ENCODE measurements around the gene SGSH.
A peak's percentile ranks its signal among the peaks of the same experiment; 100 is the strongest.

Gene SGSH

GRCh38 chr17:80223838-80224497 is 3.8 kb upstream of the SGSH start:
- DNase-seq = no peak

DNA sequence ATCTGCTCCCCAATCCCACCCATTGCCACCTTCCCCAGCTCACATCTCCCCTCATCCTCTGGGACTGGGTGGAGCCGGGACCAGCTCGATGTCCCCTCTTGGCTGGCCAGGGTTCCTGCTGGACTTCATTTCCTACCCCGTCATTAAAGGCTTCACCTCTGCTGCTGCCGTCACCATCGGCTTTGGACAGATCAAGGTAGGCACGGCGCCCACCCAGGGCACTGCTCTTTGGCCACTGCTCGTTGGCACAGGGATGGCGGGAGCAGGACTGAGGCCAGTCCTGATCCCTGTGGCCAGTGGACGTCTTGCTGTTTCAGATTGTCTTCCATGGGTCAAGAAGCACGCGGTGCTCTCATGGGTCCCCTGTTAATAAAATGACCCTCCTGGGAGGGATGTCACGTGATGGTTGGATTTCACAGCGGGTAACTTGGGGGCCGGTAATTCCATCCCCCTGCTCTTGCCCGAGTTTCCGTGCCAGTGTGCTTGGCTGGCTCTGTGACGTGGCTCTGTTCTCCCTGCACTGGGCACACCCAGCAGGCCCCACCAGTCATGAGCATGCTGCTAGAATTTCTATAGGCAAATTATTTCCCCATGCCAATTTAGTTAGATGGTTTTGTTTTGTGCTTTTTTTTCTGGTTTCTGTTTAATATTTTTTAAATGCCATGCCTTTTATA is 3.1 kb upstream of the SGSH start:
- DNase-seq = no peak

- DNase-seq = no peak
Observed at GRCh38 chr17:80222376-80223141, 2.4 kb upstream of the SGSH start.

- no peak for DNase-seq
Observed at GRCh38 chr17:80221351-80222105, 1.4 kb upstream of the SGSH start.

DNA sequence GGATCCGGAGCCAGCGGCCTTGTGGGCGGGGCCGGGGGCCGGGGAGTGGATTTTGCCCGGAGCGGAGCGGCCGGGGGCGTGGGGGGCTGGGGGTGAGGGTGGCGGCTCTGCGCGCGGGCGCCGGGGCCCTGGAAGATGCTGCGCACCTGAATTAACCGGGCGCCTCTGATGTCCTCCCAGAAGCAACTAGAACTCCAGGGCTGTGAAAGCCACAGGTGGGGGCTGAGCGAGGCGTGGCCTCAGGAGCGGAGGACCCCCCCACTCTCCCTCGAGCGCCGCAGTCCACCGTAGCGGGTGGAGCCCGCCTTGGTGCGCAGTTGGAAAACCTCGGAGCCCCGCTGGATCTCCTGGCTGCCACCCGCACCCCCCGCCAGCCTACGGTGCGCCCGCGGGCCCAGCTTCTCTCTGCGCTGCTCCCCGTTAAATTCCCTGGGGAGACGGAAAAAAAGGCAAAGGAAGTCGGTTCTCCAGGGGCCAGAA is 643 bp upstream of the SGSH start:
- peak; percentile 6 for DNase-seq

GRCh38 chr17:80219763-80220053 is 425 bp downstream of the SGSH start:
- no peak for DNase-seq

DNA sequence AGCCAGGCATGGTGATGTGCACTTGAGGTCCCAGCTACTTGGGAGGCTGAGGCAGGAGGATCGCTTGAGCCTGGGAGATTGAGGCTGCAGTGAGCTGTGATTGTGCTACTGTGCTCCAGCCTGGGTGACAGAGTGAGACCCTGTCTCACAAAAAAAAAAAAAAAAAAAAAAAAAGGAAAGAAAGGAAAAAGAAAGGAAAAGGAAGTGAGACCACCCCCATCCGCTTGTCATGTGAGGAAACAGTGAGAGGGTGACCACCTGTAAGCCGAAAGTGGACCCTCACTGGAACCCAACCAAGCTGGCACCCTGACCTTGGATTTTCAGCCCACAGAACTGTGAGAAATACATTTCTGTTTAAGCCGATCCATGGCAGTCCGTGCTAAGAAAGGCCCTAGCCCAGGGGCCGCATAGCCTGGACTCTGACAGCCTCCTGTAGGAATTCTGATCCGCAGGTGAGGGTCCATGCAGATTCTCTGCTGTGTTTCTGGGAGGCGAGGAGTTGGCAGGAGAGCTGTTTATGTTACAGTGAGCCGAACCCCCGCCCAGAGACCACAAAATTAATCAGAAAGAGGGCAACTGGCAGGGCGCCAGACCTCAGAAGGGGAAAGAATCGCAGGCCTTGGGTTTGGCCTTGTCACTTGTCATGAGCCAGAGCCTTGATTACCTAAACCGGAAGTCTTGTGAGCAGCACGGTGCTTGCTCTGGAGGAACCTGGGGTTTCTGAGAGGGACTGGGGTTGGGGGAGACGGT is 945 bp downstream of the SGSH start:
- DNase-seq = peak; percentile 49

DNA sequence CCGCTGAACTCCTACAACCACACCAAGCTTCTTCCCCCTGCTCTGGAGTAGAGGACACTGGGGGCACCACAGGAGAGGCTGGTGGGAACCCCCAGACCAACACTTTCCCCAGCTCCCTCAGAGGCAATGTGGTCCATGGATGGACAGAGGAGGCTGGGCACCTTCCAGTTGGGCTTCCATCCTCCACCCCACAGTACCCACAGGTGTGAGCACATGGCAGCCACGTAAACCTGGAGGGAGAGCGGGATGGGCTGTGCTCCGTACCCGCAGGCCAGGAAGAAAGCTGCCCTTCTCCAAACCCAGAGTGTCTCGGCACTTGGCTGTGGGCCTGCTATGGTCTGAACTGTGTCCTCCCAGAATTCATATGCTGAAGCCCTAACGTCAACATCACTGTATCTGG is 1.7 kb downstream of the SGSH start:
- DNase-seq = no peak

GRCh38 chr17:80217703-80218362 is 2.3 kb downstream of the SGSH start:
- DNase-seq = no peak

GRCh38 chr17:80216473-80217456 is 3.4 kb downstream of the SGSH start:
- no peak for DNase-seq

GRCh38 chr17:80214878-80215210 is 5.3 kb downstream of the SGSH start:
- no peak for DNase-seq

DNA sequence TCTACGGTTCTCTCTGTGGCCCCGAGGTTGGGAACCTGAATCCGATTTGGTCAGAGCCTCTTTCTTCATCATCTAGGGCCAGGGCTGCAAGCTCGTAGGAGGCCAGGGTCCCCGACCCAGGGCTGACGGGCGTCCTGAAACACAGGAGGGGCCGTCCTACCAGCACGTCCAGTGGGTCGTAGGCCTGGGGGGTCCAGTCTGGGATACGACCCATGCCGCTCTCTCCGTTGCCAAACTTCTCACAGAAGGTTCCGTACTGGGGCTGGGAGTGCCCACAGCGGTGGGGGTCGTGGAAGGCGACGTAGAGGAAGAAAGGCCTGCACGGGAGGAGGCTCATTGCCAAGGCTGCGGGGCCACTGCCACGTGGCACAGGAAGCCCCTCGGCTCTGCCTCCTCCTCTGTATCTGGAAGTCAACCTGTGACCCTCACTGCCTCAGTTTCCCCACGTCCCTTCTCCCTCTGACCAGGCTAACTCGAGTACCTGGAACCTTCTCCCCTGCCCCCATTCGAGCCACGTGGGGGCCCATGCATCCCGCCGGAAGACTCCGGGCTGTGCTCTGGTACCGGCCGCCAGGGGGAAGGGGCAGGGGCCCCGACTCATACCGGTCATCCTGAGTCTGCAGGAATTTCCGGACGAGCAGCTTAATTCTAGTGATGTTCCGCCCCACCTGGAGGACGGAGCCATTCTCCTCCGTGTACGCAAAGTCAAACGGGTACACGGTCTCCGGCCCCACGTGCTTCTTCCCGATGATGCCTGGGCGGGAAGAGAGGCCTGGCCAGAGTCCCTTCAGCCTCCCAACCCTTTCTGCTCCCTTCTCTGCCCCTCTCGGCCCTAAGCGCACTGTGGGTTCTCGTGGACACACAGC is 5.9 kb downstream of the SGSH start:
- no peak for DNase-seq

- DNase-seq = no peak
Observed at GRCh38 chr17:80213643-80213975, 6.5 kb downstream of the SGSH start.

DNA sequence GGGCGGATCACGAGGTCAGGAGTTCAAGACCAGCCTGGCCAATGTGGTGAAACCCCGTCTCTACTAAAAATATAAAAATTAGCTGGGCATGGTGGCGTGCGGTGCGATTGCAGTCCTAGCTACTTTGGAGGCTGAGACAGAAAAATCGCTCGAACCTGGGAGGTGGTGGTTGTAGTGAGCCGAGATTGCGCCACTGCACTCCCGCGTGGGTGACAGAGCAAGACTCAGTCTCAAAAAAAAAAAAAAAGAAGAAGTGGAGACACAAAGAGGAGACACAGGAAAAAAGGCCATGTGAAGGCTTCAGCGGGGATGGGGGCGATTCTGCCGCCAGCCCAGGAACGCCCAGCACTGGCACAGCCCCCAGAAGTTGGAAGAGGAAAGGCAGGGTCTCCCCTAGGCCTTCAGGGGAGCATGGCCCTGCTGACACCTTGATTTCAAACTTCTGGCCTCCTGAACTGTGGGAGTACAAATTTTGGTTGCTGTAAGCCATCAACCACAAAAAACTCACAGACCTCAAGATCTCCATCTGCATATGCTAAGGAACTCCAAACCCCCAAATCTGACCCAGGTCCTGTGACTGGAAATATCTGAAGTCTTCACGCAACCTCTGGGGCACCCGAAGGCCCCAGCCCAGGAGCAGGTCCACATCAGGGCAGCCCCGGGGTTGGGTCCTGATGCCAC is 7.0 kb downstream of the SGSH start:
- no peak for DNase-seq

- no peak for DNase-seq
Observed at GRCh38 chr17:80212511-80212910, 7.6 kb downstream of the SGSH start.

DNA sequence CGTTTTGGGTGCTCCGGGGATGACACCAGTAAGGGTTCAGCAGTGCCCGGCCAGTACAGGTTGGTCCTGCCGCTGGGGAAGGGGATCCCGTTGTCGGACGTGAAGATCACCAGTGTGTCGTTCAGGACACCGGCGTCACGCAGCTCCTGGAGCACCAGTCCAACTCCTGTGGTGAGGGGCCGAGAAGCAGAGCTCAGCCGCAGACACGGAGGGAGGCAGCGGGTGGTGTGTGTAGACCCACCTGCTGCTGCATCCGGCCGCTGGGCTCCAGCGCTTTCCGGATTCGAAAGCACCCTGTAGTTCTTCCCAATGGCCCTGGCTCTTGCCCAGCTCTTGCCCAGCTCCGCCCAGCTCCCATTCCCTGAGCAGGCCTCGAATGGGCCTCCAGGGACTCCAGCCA is 8.0 kb downstream of the SGSH start:
- DNase-seq = peak; percentile 65

DNA sequence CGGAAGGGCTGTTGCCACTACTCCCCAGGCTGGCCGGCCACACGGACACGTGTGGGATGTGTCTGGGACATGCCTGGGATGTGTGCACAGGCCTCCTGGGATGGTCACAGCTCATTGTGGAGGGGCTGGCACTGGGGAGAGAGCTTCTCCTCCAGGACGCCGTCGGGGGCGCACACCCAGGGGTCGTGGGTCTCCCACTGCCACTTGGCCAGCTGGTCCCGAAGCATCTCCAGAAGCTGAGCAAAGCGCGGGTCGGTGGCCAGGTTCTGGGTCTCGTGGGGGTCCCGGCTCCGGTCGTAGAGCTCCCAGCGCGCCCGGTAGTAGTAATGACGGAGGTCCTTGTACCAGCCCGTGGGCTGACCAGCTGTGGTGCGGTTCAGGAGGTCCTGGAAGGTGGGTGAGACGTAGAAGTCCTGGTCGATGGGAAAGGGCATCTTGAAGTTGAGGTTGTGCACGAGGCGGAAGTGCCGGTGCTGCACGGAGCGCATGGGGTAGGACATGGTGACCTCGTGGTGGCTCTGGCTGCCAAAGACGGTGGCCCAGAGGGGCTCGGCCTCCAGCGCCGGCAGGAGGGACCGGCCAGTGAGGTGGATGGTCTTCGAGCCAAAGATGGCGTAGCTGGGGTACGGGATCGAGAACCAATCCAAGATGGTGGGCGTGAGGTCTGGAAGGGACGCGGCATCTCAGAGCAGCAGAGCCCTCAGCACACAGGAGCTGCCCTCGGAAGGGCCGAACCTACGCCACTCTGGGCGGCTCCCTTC is 9.6 kb downstream of the SGSH start:
- DNase-seq = no peak

GRCh38 chr17:80209765-80210164 is 10.4 kb downstream of the SGSH start:
- no peak for DNase-seq

DNA sequence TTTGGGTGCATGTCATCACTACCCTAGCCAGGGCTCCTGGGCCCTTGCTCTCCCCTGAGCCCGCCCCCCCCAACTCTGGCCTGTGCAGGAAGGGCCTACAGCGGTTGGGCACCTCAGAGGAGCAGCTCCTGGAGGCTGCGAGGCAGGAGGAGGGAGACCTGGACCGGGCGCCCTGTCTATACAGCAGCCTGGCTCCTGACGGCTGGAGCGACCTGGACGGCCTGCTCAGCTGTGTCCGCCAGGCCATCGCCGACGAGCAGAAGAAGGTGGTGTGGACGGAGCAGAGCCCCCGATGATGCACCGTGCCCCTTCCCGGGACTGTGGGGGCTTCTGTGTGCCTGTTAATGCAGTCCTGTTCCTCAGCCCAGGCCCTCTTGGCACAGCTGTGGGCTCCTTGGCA is 12.1 kb downstream of the SGSH start:
- no peak for DNase-seq
